Measurements from ENCODE around the gene C17orf58. TPM values are rescaled to one million over a fixed set of nuclear protein-coding genes. Genes with fewer than 3 reads are reported as not detected.
A peak's percentile ranks its signal among the peaks of the same experiment; 100 is the strongest.
"Not testable (repeated sequence)": the region's sequence is repeated elsewhere in the genome, so short reads cannot be mapped to it uniquely, and the experiment has no call there.

Gene C17orf58
- total RNA-seq, 1 donor from 2014 or later: 8.5 TPM

GRCh38 chr17:68019675-68020408 lies 23.6 kb upstream of the C17orf58 start:
- no peak for TF ChIP-seq CTCF (IDR thresholded peaks at IDR 0.05; ENCODE audit: insufficient read depth, low read depth, low read length)
- no peak for TF ChIP-seq EZH2 (IDR thresholded peaks at IDR 0.05; ENCODE audit: insufficient read depth, low read length)
- H3K4me1 Mint-ChIP-seq (ENCODE audit: low read depth, unreplicated experiment): no peaks in the 10 kb centered on the region
- H3K27me3 ChIP-seq (ENCODE audit: insufficient read depth, low read length): no peaks in the 10 kb centered on the region
- H3K79me2 ChIP-seq (ENCODE audit: insufficient read depth, low read length): no peaks in the 10 kb centered on the region
- H3K27ac ChIP-seq (ENCODE audit: low read depth, low read length): peak overlapping the region; percentile 51
- H4K20me1 ChIP-seq (ENCODE audit: insufficient read depth, low read length): no peaks in the 10 kb centered on the region
- peak overlapping the region; percentile 88 for H3K4me2 ChIP-seq (ENCODE audit: low read length)
- peak overlapping the region; percentile 62 for H3K4me3 ChIP-seq (ENCODE audit: insufficient read depth, low read depth, low read length)
- FAIRE-seq: no peak
- peak overlapping the region; percentile 82 for H2AFZ ChIP-seq (ENCODE audit: low read depth, low read length)
- no peaks in the 10 kb centered on the region for H3K36me3 ChIP-seq (ENCODE audit: insufficient read depth, low read length)
- H3K4me1 ChIP-seq (ENCODE audit: insufficient read depth, low read length): peaks cover 7% of the 10 kb centered on the region
- H3K36me3 Mint-ChIP-seq (ENCODE audit: low read depth, unreplicated experiment): no peaks in the 10 kb centered on the region
- no peaks in the 10 kb centered on the region for H3K9me3 ChIP-seq (ENCODE audit: insufficient read depth, low read depth, low read length)
- DNase-seq (ENCODE audit: low read depth): peak; percentile 82
- H3K9ac ChIP-seq (ENCODE audit: low read length): peak overlapping the region; percentile 83
- H3K27me3 Mint-ChIP-seq (ENCODE audit: low read depth, unreplicated experiment): peaks cover 2% of the 10 kb centered on the region
- H3K27ac Mint-ChIP-seq (ENCODE audit: unreplicated experiment): peak overlapping the region; percentile 31
- peak overlapping the region; percentile 88 for H3K4me3 Mint-ChIP-seq (ENCODE audit: unreplicated experiment)
- H3K9me3 Mint-ChIP-seq (ENCODE audit: unreplicated experiment): no peaks in the 10 kb centered on the region

- Histone ChIP-seq H3K27ac (ENCODE audit: low read depth, low read length) (no peak overlapping the region), H3K79me2 (ENCODE audit: insufficient read depth, low read length) (no peaks in the 10 kb centered on the region), H3K4me2 (ENCODE audit: low read length) (peak overlapping the region; percentile 7), H3K27me3 (ENCODE audit: insufficient read depth, low read length) (no peaks in the 10 kb centered on the region), H3K4me3 (ENCODE audit: insufficient read depth, low read depth, low read length) (no peak overlapping the region), H3K36me3 (ENCODE audit: insufficient read depth, low read length) (no peaks in the 10 kb centered on the region), H2AFZ (ENCODE audit: low read depth, low read length) (no peak overlapping the region), H4K20me1 (ENCODE audit: insufficient read depth, low read length) (no peaks in the 10 kb centered on the region), H3K9me3 (ENCODE audit: insufficient read depth, low read depth, low read length) (no peaks in the 10 kb centered on the region), H3K9ac (ENCODE audit: low read length) (no peak overlapping the region), H3K4me1 (ENCODE audit: insufficient read depth, low read length) (peaks cover 7% of the 10 kb centered on the region)
- H3K27me3 Mint-ChIP-seq (ENCODE audit: low read depth, unreplicated experiment): peaks cover 5% of the 10 kb centered on the region
- FAIRE-seq (no peak), DNase-seq (ENCODE audit: low read depth) (no peak)
- H3K9me3 Mint-ChIP-seq (ENCODE audit: unreplicated experiment): no peaks in the 10 kb centered on the region
- H3K4me3 Mint-ChIP-seq (ENCODE audit: unreplicated experiment): no peak overlapping the region
- no peaks in the 10 kb centered on the region for H3K36me3 Mint-ChIP-seq (ENCODE audit: low read depth, unreplicated experiment)
- H3K27ac Mint-ChIP-seq (ENCODE audit: unreplicated experiment): peak overlapping the region; percentile 26
- TF ChIP-seq EZH2 (IDR thresholded peaks at IDR 0.05; ENCODE audit: insufficient read depth, low read length) (no peak), CTCF (IDR thresholded peaks at IDR 0.05; ENCODE audit: insufficient read depth, low read depth, low read length) (no peak)
- H3K4me1 Mint-ChIP-seq (ENCODE audit: low read depth, unreplicated experiment): no peaks in the 10 kb centered on the region
These were observed 23.0 kb upstream of the C17orf58 start for GRCh38 chr17:68019336-68019674.

GRCh38 chr17:68018493-68018892 lies 22.2 kb upstream of the C17orf58 start:
- not testable (repeated sequence) for H3K9me3 Mint-ChIP-seq (ENCODE audit: unreplicated experiment); H3K4me1 Mint-ChIP-seq (ENCODE audit: low read depth, unreplicated experiment); H3K27ac ChIP-seq (ENCODE audit: low read depth, low read length); H3K36me3 Mint-ChIP-seq (ENCODE audit: low read depth, unreplicated experiment); H3K27me3 ChIP-seq (ENCODE audit: insufficient read depth, low read length); H3K4me3 Mint-ChIP-seq (ENCODE audit: unreplicated experiment); H3K4me2 ChIP-seq (ENCODE audit: low read length); H3K9ac ChIP-seq (ENCODE audit: low read length); DNase-seq (ENCODE audit: low read depth); H3K4me3 ChIP-seq (ENCODE audit: insufficient read depth, low read depth, low read length); H3K9me3 ChIP-seq (ENCODE audit: insufficient read depth, low read depth, low read length); H3K79me2 ChIP-seq (ENCODE audit: insufficient read depth, low read length); H3K4me1 ChIP-seq (ENCODE audit: insufficient read depth, low read length); H3K27me3 Mint-ChIP-seq (ENCODE audit: low read depth, unreplicated experiment); H4K20me1 ChIP-seq (ENCODE audit: insufficient read depth, low read length); H3K36me3 ChIP-seq (ENCODE audit: insufficient read depth, low read length); H3K27ac Mint-ChIP-seq (ENCODE audit: unreplicated experiment); H2AFZ ChIP-seq (ENCODE audit: low read depth, low read length); FAIRE-seq
